Karpas-422 (cell line): ENCODE data around the gene TRIP4. TPM values are rescaled to one million over a fixed set of nuclear protein-coding genes. Genes with fewer than 3 reads are reported as not detected.
A peak's percentile ranks its signal among the peaks of the same experiment; 100 is the strongest.

Source experiments
- DNase-seq: peaks from one replicate; pipeline ENCODE4 v3.0.0-alpha.2; 2015
- H2AFZ ChIP-seq: fragments of 200-600 bp; sonication (generic); 2 replicates; pipeline ENCODE4 v1.6.1; 2014; ENCODE audit warnings: antibody characterized with exemption, low read length, mixed read lengths
- H3K27ac ChIP-seq: fragments of 200-600 bp; sonication (generic); 2 replicates; pipeline ENCODE4 v1.5.1; 2014; ENCODE audit warnings: mild to moderate bottlenecking, low read length, moderate library complexity
- H3K27me3 ChIP-seq: fragments of 200-600 bp; sonication (generic); 2 replicates; pipeline ENCODE4 v1.6.1; 2014; ENCODE audit warnings: low read length, mixed read lengths
- H3K36me3 ChIP-seq: fragments of 200-600 bp; sonication (generic); 2 replicates; pipeline ENCODE4 v1.6.1; 2014; ENCODE audit warnings: low read length, mixed read lengths; ENCODE audit not compliant: insufficient read depth
- H3K4me1 ChIP-seq: fragments of 200-600 bp; sonication (generic); 2 replicates; pipeline ENCODE4 v1.6.1; 2014; ENCODE audit warnings: mild to moderate bottlenecking, low read length, mixed read lengths
- H3K4me2 ChIP-seq: fragments of 200-600 bp; sonication (generic); 2 replicates; pipeline ENCODE4 v1.6.1; 2014; ENCODE audit warnings: low read length, low read depth, mild to moderate bottlenecking; ENCODE audit not compliant: poor library complexity, severe bottlenecking
- H3K4me3 ChIP-seq: fragments of 200-600 bp; sonication (generic); 2 replicates; pipeline ENCODE4 v1.5.1; 2014; ENCODE audit warnings: mild to moderate bottlenecking, antibody characterized with exemption, low read length, mixed read lengths
- H3K79me2 ChIP-seq: fragments of 200-600 bp; sonication (generic); 2 replicates; pipeline ENCODE4 v1.6.1; 2014; ENCODE audit warnings: mild to moderate bottlenecking, low read length, mixed read lengths
- H3K9ac ChIP-seq: fragments of 200-600 bp; sonication (generic); 2 replicates; pipeline ENCODE4 v1.6.0; 2014; ENCODE audit warnings: low read length
- H3K9me2 ChIP-seq: fragments of 200-600 bp; sonication (generic), shearing (Covaris generic); replicated peaks from 2 replicates; pipeline ENCODE4 v1.6.0; 2014; ENCODE audit warnings: mild to moderate bottlenecking, low read length, moderate library complexity; ENCODE audit not compliant: insufficient read depth
- H3K9me3 ChIP-seq: fragments of 300-700, 200-600 bp; sonication (generic); 2 replicates; pipeline ENCODE4 v1.6.1; 2014; ENCODE audit warnings: low read length, mixed read lengths
- H4K20me1 ChIP-seq: fragments of 200-600 bp; sonication (generic); 2 replicates; pipeline ENCODE4 v1.6.1; 2014; ENCODE audit warnings: mild to moderate bottlenecking, antibody characterized with exemption, low read length, low read depth; ENCODE audit not compliant: insufficient read depth
- total RNA-seq: library from RNA; depleted of rRNA; stranded (reverse); fragments of >200 nt; shearing (Covaris generic); gene quantifications from 2 replicates; pipeline ENCODE4 v1.2.3, GENCODE V29; 2014; ENCODE audit warnings: low replicate concordance

Gene TRIP4
- total RNA-seq, 1 experiment from 2014 or later, result 11.9 TPM

- no peaks in the 10 kb centered on the region for H3K27me3 ChIP-seq
- H3K36me3 ChIP-seq, result peaks cover 9% of the 10 kb centered on the region; the same call in 1 of the 2 replicates
- H3K9ac ChIP-seq, result no peak overlapping the region
- peaks cover 20% of the 10 kb centered on the region; the same call in 1 of the 2 replicates for H4K20me1 ChIP-seq
- H3K4me3 ChIP-seq, result no peak overlapping the region
- peaks cover 46% of the 10 kb centered on the region for H3K4me1 ChIP-seq
- H3K27ac ChIP-seq, result no peak overlapping the region
- no peak for DNase-seq
- H3K9me3 ChIP-seq, result no peaks in the 10 kb centered on the region
- no peak overlapping the region for H2AFZ ChIP-seq
- H3K79me2 ChIP-seq, result peaks cover 100% of the 10 kb centered on the region
- H3K4me2 ChIP-seq, result no peak overlapping the region
- H3K9me2 ChIP-seq, result no peaks in the 10 kb centered on the region
Observed at GRCh38 chr15:64466408-64467141, 78.9 kb downstream of the TRIP4 start.

- H3K27ac ChIP-seq, result no peak overlapping the region
- peaks cover 14% of the 10 kb centered on the region for H3K4me1 ChIP-seq
- DNase-seq, result no peak
- H2AFZ ChIP-seq, result no peak overlapping the region
- no peaks in the 10 kb centered on the region for H3K9me2 ChIP-seq
- no peaks in the 10 kb centered on the region for H3K27me3 ChIP-seq
- H3K9me3 ChIP-seq, result no peaks in the 10 kb centered on the region
- no peak overlapping the region for H3K9ac ChIP-seq
- H3K79me2 ChIP-seq, result peaks cover 95% of the 10 kb centered on the region
- H4K20me1 ChIP-seq, result peaks cover 3% of the 10 kb centered on the region; the same call in 1 of the 2 replicates
- H3K4me3 ChIP-seq, result no peak overlapping the region
- H3K36me3 ChIP-seq, result peaks cover 13% of the 10 kb centered on the region; the same call in 1 of the 2 replicates
- no peak overlapping the region for H3K4me2 ChIP-seq
Observed at GRCh38 chr15:64472161-64472560, 84.5 kb downstream of the TRIP4 start.

GRCh38 chr15:64474846-64475245 lies 87.2 kb downstream of the TRIP4 start:
- Histone ChIP-seq H3K27ac (no peak overlapping the region), H3K4me3 (no peak overlapping the region), H3K36me3 (peaks cover 12% of the 10 kb centered on the region; the same call in 1 of the 2 replicates), H3K9ac (no peak overlapping the region), H3K79me2 (peaks cover 91% of the 10 kb centered on the region), H3K4me1 (peaks cover 14% of the 10 kb centered on the region), H3K9me2 (no peaks in the 10 kb centered on the region), H3K9me3 (no peaks in the 10 kb centered on the region), H4K20me1 (peaks cover 3% of the 10 kb centered on the region; the same call in 1 of the 2 replicates), H2AFZ (no peak overlapping the region), H3K4me2 (no peak overlapping the region), H3K27me3 (no peaks in the 10 kb centered on the region)
- DNase-seq, result no peak

GRCh38 chr15:64476550-64476949 lies 88.9 kb downstream of the TRIP4 start:
- H3K9me3 ChIP-seq, result no peaks in the 10 kb centered on the region
- H3K4me1 ChIP-seq, result peaks cover 20% of the 10 kb centered on the region
- peak overlapping the region; percentile 20; the same call in 1 of the 2 replicates for H3K27ac ChIP-seq
- H3K4me3 ChIP-seq, result no peak overlapping the region
- H3K36me3 ChIP-seq, result peaks cover 7% of the 10 kb centered on the region; the same call in 1 of the 2 replicates
- no peak for DNase-seq
- no peak overlapping the region for H3K9ac ChIP-seq
- no peak overlapping the region for H2AFZ ChIP-seq
- no peaks in the 10 kb centered on the region for H3K9me2 ChIP-seq
- H3K27me3 ChIP-seq, result no peaks in the 10 kb centered on the region
- no peaks in the 10 kb centered on the region; the same call in 1 of the 2 replicates for H4K20me1 ChIP-seq
- peaks cover 89% of the 10 kb centered on the region for H3K79me2 ChIP-seq
- no peak overlapping the region for H3K4me2 ChIP-seq

- Histone ChIP-seq H3K9ac (no peak overlapping the region), H3K9me2 (no peaks in the 10 kb centered on the region), H3K27me3 (no peaks in the 10 kb centered on the region), H3K4me3 (no peak overlapping the region), H3K79me2 (peaks cover 90% of the 10 kb centered on the region), H3K4me2 (no peak overlapping the region), H3K36me3 (peaks cover 7% of the 10 kb centered on the region; the same call in 1 of the 2 replicates), H4K20me1 (no peaks in the 10 kb centered on the region), H3K27ac (no peak overlapping the region), H3K4me1 (peaks cover 30% of the 10 kb centered on the region), H3K9me3 (no peaks in the 10 kb centered on the region), H2AFZ (no peak overlapping the region)
- no peak for DNase-seq
Observed at GRCh38 chr15:64478863-64479262, 91.2 kb downstream of the TRIP4 start.

- no peaks in the 10 kb centered on the region; the same call in 1 of the 2 replicates for H3K36me3 ChIP-seq
- H3K9me2 ChIP-seq, result no peaks in the 10 kb centered on the region
- peaks cover 89% of the 10 kb centered on the region for H3K79me2 ChIP-seq
- H3K9me3 ChIP-seq, result no peaks in the 10 kb centered on the region
- H3K4me1 ChIP-seq, result peaks cover 17% of the 10 kb centered on the region
- no peaks in the 10 kb centered on the region for H4K20me1 ChIP-seq
- no peak overlapping the region for H3K9ac ChIP-seq
- no peak overlapping the region for H3K4me3 ChIP-seq
- DNase-seq, result no peak
- no peaks in the 10 kb centered on the region for H3K27me3 ChIP-seq
- no peak overlapping the region for H3K4me2 ChIP-seq
- no peak overlapping the region for H2AFZ ChIP-seq
- no peak overlapping the region for H3K27ac ChIP-seq
Observed at GRCh38 chr15:64480891-64481290, 93.3 kb downstream of the TRIP4 start.

GRCh38 chr15:64483749-64484148 lies 96.1 kb downstream of the TRIP4 start:
- H3K9me3 ChIP-seq, result no peaks in the 10 kb centered on the region
- no peak overlapping the region for H3K9ac ChIP-seq
- DNase-seq, result no peak
- peaks cover 6% of the 10 kb centered on the region for H3K36me3 ChIP-seq
- H4K20me1 ChIP-seq, result 0 out of 2 replicates have a peak, but pooled peaks cover 3% of the 10 kb centered on the region
- H3K9me2 ChIP-seq, result no peaks in the 10 kb centered on the region
- H3K4me1 ChIP-seq, result peaks cover 16% of the 10 kb centered on the region
- H3K4me3 ChIP-seq, result no peak overlapping the region
- H3K27me3 ChIP-seq, result no peaks in the 10 kb centered on the region
- peaks cover 87% of the 10 kb centered on the region for H3K79me2 ChIP-seq
- H3K27ac ChIP-seq, result no peak overlapping the region
- H2AFZ ChIP-seq, result no peak overlapping the region
- H3K4me2 ChIP-seq, result no peak overlapping the region

GRCh38 chr15:64485796-64486195 lies 98.2 kb downstream of the TRIP4 start:
- no peak for DNase-seq
- Histone ChIP-seq H3K9me2 (no peaks in the 10 kb centered on the region), H3K9me3 (no peaks in the 10 kb centered on the region), H4K20me1 (0 out of 2 replicates have a peak, but pooled peaks cover 3% of the 10 kb centered on the region), H3K4me1 (peaks cover 11% of the 10 kb centered on the region), H3K27me3 (no peaks in the 10 kb centered on the region), H3K27ac (no peak overlapping the region), H3K9ac (no peak overlapping the region), H3K36me3 (peaks cover 6% of the 10 kb centered on the region), H3K4me2 (no peak overlapping the region), H3K79me2 (peaks cover 90% of the 10 kb centered on the region), H3K4me3 (no peak overlapping the region), H2AFZ (no peak overlapping the region)
